Mesenteric fat pad (tissue), 1 donor: ENCODE data around the gene FAM162B. TPM values are rescaled to one million over a fixed set of nuclear protein-coding genes. Genes with fewer than 3 reads are reported as not detected.
"Not testable (repeated sequence)": the region's sequence is repeated elsewhere in the genome, so short reads cannot be mapped to it uniquely, and the experiment has no call there.

Experiments used
- DNase-seq: peaks from one replicate; pipeline ENCODE4 v3.0.0-alpha.2; 2020; ENCODE audit warnings: low spot score
- long read RNA-seq: library from polyadenylated mRNA; unstranded; transcript quantifications from one replicate; pipeline ENCODE4 v2.0.0, GENCODE V29; 2020
- total RNA-seq: library from RNA; stranded (reverse); fragmentation: NEBNext Ultra II Directional; extraction: Animal tissue kit (Norgen Biotek cat#: 25700); gene quantifications from one replicate; pipeline ENCODE4 v1.2.1, GENCODE V29; 2021
- donor health status: DM: yes; HTN: yes; CAD: no.

Gene FAM162B
- total RNA-seq, result 5.1 TPM
- long read RNA-seq, partial matches to known transcripts, result 0 of 5 reads
- long read RNA-seq, other reads (novel, unspliced or antisense), result 2 of 5 reads

GRCh38 chr6:116764961-116765841, at the start of gene FAM162B:
FAM162B (minus strand) TSS chr6:116765719; CDS start chr6:116765576, 143 bp downstream.
- DNase-seq, result no peak

- DNase-seq, result no peak
Observed at GRCh38 chr6:116812051-116812650, 46.6 kb upstream of the FAM162B start.

- no peak for DNase-seq
Observed at GRCh38 chr6:116801971-116802370, 36.5 kb upstream of the FAM162B start.

GRCh38 chr6:116799945-116800344, 34.4 kb upstream of the FAM162B start:
- DNase-seq, result no peak

GRCh38 chr6:116797585-116797984, 32.1 kb upstream of the FAM162B start:
- no peak for DNase-seq

GRCh38 chr6:116793224-116793623, 27.7 kb upstream of the FAM162B start:
- no peak for DNase-seq

- no peak for DNase-seq
Observed at GRCh38 chr6:116783852-116784251, 18.3 kb upstream of the FAM162B start.

GRCh38 chr6:116779573-116780164, 14.2 kb upstream of the FAM162B start:
- DNase-seq, result no peak

GRCh38 chr6:116773886-116774285, 8.4 kb upstream of the FAM162B start:
- no peak for DNase-seq

GRCh38 chr6:116772450-116772849, 6.9 kb upstream of the FAM162B start:
- no peak for DNase-seq

GRCh38 chr6:116767715-116768114, 2.2 kb upstream of the FAM162B start:
- no peak for DNase-seq

- no peak for DNase-seq
Observed at GRCh38 chr6:116766506-116767176, 1.1 kb upstream of the FAM162B start.

- no peak for DNase-seq
Observed at GRCh38 chr6:116764629-116764960, 924 bp downstream of the FAM162B start.

GRCh38 chr6:116763906-116764628, 1.5 kb downstream of the FAM162B start:
- no peak for DNase-seq

GRCh38 chr6:116763048-116763447, 2.5 kb downstream of the FAM162B start:
- DNase-seq, result no peak

GRCh38 chr6:116762235-116762634, 3.3 kb downstream of the FAM162B start:
- DNase-seq, result no peak

- no peak for DNase-seq
Observed at GRCh38 chr6:116761779-116762178, 3.7 kb downstream of the FAM162B start.

- DNase-seq, result no peak
Observed at GRCh38 chr6:116745176-116745575, 20.3 kb downstream of the FAM162B start.

- no peak for DNase-seq
Observed at GRCh38 chr6:116741571-116741970, 23.9 kb downstream of the FAM162B start.

- not testable (repeated sequence) for DNase-seq
Observed at GRCh38 chr6:116740486-116740885, 25.0 kb downstream of the FAM162B start.

- no peak for DNase-seq
Observed at GRCh38 chr6:116737004-116737403, 28.5 kb downstream of the FAM162B start.
